Mammary epithelial cell (primary cell): ENCODE results near the gene DUSP10.

ENCODE experiments used
- EZH2 ChIP-seq: IDR thresholded peaks from 2 replicates; pipeline ENCODE4 v1.6.1; 2012; ENCODE audit warnings: low read length, inconsistent platforms, borderline replicate concordance
- TF ChIP-seq, protein P1 (sequence below), 2 donors: IDR thresholded peaks in 1 of 2; conservative IDR thresholded peaks in 1 of 2; 2 replicates each; pipeline ENCODE4 v1.5.1; 2011 to 2012; ENCODE audit warnings: inconsistent platforms in 2 of 2, low read length in 2 of 2, mild to moderate bottlenecking in 2 of 2, control low read depth in 1 of 2, low read depth in 1 of 2; ENCODE audit not compliant: insufficient read depth in 1 of 2; ENCODE audit errors: extremely low read depth in 1 of 2

DNA sequence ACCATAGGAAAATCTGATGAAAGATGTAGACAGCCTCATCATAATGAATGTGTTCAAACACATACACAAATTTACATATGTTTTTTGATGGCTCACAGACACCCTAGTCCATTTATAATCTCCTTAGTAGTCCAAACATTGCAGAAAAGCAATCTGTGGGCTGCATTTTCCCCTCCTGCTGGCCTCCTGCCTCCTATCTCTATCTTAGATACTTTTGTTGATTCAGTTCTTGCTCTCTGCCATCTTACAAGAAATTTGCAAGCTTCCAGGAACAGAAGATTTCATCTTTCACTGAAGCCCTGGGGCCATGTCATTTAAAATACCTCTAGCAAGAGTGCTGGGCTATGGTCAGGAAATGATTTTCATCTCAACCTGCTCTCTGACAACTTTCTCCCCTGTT is 50.6 kb downstream of the DUSP10 start:
- TF ChIP-seq, protein P1, sequence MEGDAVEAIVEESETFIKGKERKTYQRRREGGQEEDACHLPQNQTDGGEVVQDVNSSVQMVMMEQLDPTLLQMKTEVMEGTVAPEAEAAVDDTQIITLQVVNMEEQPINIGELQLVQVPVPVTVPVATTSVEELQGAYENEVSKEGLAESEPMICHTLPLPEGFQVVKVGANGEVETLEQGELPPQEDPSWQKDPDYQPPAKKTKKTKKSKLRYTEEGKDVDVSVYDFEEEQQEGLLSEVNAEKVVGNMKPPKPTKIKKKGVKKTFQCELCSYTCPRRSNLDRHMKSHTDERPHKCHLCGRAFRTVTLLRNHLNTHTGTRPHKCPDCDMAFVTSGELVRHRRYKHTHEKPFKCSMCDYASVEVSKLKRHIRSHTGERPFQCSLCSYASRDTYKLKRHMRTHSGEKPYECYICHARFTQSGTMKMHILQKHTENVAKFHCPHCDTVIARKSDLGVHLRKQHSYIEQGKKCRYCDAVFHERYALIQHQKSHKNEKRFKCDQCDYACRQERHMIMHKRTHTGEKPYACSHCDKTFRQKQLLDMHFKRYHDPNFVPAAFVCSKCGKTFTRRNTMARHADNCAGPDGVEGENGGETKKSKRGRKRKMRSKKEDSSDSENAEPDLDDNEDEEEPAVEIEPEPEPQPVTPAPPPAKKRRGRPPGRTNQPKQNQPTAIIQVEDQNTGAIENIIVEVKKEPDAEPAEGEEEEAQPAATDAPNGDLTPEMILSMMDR (conservative IDR thresholded peaks at IDR 0.05 in 1 of 2, IDR thresholded peaks at IDR 0.05 in 1 of 2; ENCODE audit: extremely low read depth in 1 of 2, insufficient read depth in 1 of 2, low read depth in 1 of 2, low read length in 2 of 2), result no peak
- TF ChIP-seq EZH2, result no peak
